Spleen (tissue), 7 donors: Measurements from ENCODE around the gene MS4A6A.

Experiments used
- CTCF ChIP-seq, 11 experiments: fragments of 200-600 bp in 7 of 11; fragments of 450-650 bp in 4 of 11; sonication (generic) in 4 of 11; IDR thresholded peaks in 8 of 11; conservative IDR thresholded peaks in 3 of 11; 1 replicate in 7 of 11; 2 replicates in 4 of 11; pipeline versions ENCODE4 v1.4.0 to v1.8.0; 2016 to 2021; ENCODE audit warnings: antibody characterized with exemption in 11 of 11, inconsistent platforms in 4 of 11, mild to moderate bottlenecking in 1 of 11
- POLR2A ChIP-seq, 3 donors: fragments of 450-650 bp; IDR thresholded peaks; one replicate each; pipeline ENCODE4 v1.5.1; 2017; ENCODE audit warnings: antibody characterized with exemption in 3 of 3, mild to moderate bottlenecking in 1 of 3
- POLR2AphosphoS5 ChIP-seq, 3 donors: sonication (generic); formaldehyde crosslinking; IDR thresholded peaks; one replicate each; pipeline ENCODE4 v1.5.1; 2017; ENCODE audit warnings: antibody characterized with exemption in 3 of 3
- donor health status: DM: no; HTN: no; CAD: no; lungs with moderate emphysema.
- donor health status: DM: no; HTN: no; CAD: no.
- donor health status: DM: no; HTN: no; CAD: no.

GRCh38 chr11:60165538-60165937 lies 17.3 kb downstream of the MS4A6A start:
- TF ChIP-seq CTCF (IDR thresholded peaks at IDR 0.05 in 8 of 11, conservative IDR thresholded peaks at IDR 0.05 in 3 of 11) = no peak
- no peak for TF ChIP-seq POLR2A (IDR thresholded peaks at IDR 0.05)
- TF ChIP-seq POLR2AphosphoS5 (IDR thresholded peaks at IDR 0.05) = no peak
